Gastroesophageal sphincter (tissue), 4 donors: ENCODE data around the gene DST. TPM values are rescaled to one million over a fixed set of nuclear protein-coding genes. Genes with fewer than 3 reads are reported as not detected.

Experiments used
- ATAC-seq: fragments of 150-250 bp; one replicate; pipeline ENCODE4 v1.9.1; 2016; ENCODE audit warnings: mild to moderate bottlenecking, moderate library complexity
- H3K27ac ChIP-seq, 4 donors: fragments of 200-600 bp; sonication (generic) in 3 of 4; 1 replicate in 3 of 4; 2 replicates in 1 of 4; pipeline ENCODE4 v1.5.1; 2016 to 2019
- H3K27me3 ChIP-seq: fragments of 200-600 bp; sonication (generic); one replicate; pipeline ENCODE4 v1.5.1; 2019
- H3K36me3 ChIP-seq, 2 donors: fragments of 200-600 bp; sonication (generic); one replicate each; pipeline ENCODE4 v1.5.1; 2019; ENCODE audit warnings: control low read depth in 1 of 2
- H3K4me1 ChIP-seq, 3 donors: fragments of 200-600 bp; sonication (generic); 1 replicate in 2 of 3; 2 replicates in 1 of 3; pipeline ENCODE4 v1.5.1; 2016 to 2019; ENCODE audit warnings: control low read depth in 2 of 3
- H3K4me3 ChIP-seq, 2 donors: fragments of 200-600 bp; sonication (generic); one replicate each; pipeline ENCODE4 v1.5.1; 2019; ENCODE audit warnings: mild to moderate bottlenecking in 1 of 2, moderate library complexity in 1 of 2
- H3K9me3 ChIP-seq, 3 donors: fragments of 200-600 bp; sonication (generic); one replicate each; pipeline ENCODE4 v1.5.1; 2017 to 2019; ENCODE audit warnings: control low read depth in 2 of 3
- EP300 ChIP-seq: sonication (generic); formaldehyde crosslinking; IDR thresholded peaks from one replicate; pipeline ENCODE4 v1.6.1; 2017; ENCODE audit warnings: antibody characterized with exemption, mild to moderate bottlenecking
- POLR2A ChIP-seq, 2 donors: fragments of 450-650 bp; IDR thresholded peaks; one replicate each; pipeline ENCODE4 v1.6.1; 2017; ENCODE audit warnings: antibody characterized with exemption in 2 of 2, mild to moderate bottlenecking in 2 of 2, moderate library complexity in 1 of 2
- POLR2AphosphoS5 ChIP-seq: sonication (generic); formaldehyde crosslinking; IDR thresholded peaks from one replicate; pipeline ENCODE4 v1.6.1; 2017; ENCODE audit warnings: antibody characterized with exemption
- WGBS, 2 donors: methylation state at CpG; one replicate each; pipeline ENCODE4 v1.1.5; 2018; ENCODE audit warnings: low coverage in 1 of 2; 5-methylcytosine and 5-hydroxymethylcytosine counted together
- total RNA-seq, 4 donors: library from RNA; depleted of rRNA; stranded (reverse); fragments of >200 nt; gene quantifications; one replicate each; pipeline ENCODE4 v1.1.0, GENCODE V29; 2016
- TF ChIP-seq, protein P1 (sequence below), 4 experiments: fragments of 200-600 bp in 2 of 4; fragments of 450-650 bp in 2 of 4; sonication (generic) in 1 of 4; IDR thresholded peaks; one replicate each; pipeline ENCODE4 v1.5.1; 2017 to 2019; ENCODE audit warnings: antibody characterized with exemption in 4 of 4, mild to moderate bottlenecking in 2 of 4, moderate library complexity in 2 of 4

The DST gene
- total RNA-seq, 4 donors from 2014 or later: 442 to 716 (median 661) TPM

DNA sequence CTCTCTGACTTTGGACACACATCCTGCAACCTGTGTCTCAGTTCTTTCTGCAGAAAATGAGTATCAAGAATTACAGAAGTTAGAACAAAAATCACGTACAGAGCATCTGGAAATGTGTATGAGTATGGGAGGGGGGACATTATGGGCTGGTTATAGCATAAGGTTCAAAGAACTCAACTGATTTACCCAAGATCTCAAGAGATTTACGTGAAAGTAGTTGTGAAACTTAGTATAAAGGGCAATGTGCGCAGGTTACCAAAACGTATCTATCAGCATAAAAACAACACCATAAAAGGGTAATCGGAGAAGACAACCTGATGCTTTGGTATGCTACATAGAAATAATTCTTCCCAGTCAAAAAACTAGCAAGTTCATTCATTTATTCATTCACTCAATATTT, 15.6 kb upstream of the DST start:
- H3K4me1 ChIP-seq: peaks cover 0 to 41% (median under 1%) of the 10 kb centered on the region in 3 donors
- WGBS, 2 donors: 91 to 93% methylated on average over 5 of the region's 5 CpGs
- no peak overlapping the region for H3K4me3 ChIP-seq
- H3K36me3 ChIP-seq: no peaks in the 10 kb centered on the region
- no peaks in the 10 kb centered on the region for H3K27me3 ChIP-seq
- no peak for ATAC-seq
- no peaks in the 10 kb centered on the region for H3K9me3 ChIP-seq
- no peak overlapping the region for H3K27ac ChIP-seq
- TF ChIP-seq, protein P1, sequence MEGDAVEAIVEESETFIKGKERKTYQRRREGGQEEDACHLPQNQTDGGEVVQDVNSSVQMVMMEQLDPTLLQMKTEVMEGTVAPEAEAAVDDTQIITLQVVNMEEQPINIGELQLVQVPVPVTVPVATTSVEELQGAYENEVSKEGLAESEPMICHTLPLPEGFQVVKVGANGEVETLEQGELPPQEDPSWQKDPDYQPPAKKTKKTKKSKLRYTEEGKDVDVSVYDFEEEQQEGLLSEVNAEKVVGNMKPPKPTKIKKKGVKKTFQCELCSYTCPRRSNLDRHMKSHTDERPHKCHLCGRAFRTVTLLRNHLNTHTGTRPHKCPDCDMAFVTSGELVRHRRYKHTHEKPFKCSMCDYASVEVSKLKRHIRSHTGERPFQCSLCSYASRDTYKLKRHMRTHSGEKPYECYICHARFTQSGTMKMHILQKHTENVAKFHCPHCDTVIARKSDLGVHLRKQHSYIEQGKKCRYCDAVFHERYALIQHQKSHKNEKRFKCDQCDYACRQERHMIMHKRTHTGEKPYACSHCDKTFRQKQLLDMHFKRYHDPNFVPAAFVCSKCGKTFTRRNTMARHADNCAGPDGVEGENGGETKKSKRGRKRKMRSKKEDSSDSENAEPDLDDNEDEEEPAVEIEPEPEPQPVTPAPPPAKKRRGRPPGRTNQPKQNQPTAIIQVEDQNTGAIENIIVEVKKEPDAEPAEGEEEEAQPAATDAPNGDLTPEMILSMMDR (IDR thresholded peaks at IDR 0.05): no peak
- TF ChIP-seq POLR2A (IDR thresholded peaks at IDR 0.05) (no peak), EP300 (no peak), POLR2AphosphoS5 (no peak)

DNA sequence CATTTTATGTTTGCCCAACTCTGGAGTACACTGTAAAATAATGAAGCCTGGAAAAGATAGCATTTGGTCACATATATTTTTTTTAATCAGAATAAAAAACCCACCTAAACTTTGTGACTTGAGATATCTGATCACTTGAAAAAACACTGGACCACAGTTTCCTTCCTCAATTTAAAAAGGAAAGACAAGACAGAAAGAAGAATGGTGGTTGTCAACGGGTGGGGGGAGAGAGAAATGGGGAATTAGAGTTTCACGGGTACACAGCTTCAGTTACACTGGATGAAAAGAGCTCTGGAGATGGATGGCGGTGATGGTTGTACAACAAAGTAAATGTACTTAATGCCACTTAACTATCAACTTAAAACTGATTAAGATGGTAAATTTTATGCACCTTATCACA, 14.7 kb upstream of the DST start:
- Histone ChIP-seq H3K9me3 (no peaks in the 10 kb centered on the region), H3K27me3 (no peaks in the 10 kb centered on the region), H3K4me3 (no peak overlapping the region), H3K4me1 (peaks cover under 1 to 49% (median 5%) of the 10 kb centered on the region in 3 donors), H3K36me3 (no peaks in the 10 kb centered on the region), H3K27ac (no peak overlapping the region)
- no peak for TF ChIP-seq POLR2AphosphoS5
- no peak for ATAC-seq
- WGBS, 2 donors: 74 to 82% methylated on average over 3 of the region's 3 CpGs

DNA sequence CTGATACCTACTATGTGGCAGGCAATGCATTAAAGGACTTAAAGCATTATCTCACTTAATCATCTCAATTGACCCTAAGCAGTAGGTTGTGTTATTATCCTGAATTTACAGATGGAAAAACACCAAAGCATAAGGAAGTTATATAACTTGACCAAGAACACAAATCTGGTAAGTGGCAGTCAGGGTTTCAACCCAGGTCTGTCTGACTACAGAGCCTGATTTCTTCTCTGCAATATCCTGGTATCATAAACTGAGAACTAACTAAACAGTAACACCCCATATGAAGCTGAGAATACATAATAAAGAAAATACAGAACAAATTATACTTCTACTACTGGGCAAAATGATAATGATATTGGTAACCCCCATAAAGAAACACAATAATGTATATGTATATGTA, 13.8 kb upstream of the DST start:
- Histone ChIP-seq H3K27ac (no peak overlapping the region), H3K4me1 (peaks cover 3 to 54% (median 7%) of the 10 kb centered on the region in 3 donors), H3K27me3 (no peaks in the 10 kb centered on the region), H3K36me3 (no peaks in the 10 kb centered on the region), H3K4me3 (no peak overlapping the region), H3K9me3 (no peaks in the 10 kb centered on the region)
- TF ChIP-seq EP300 (no peak), POLR2AphosphoS5 (no peak), POLR2A (IDR thresholded peaks at IDR 0.05) (no peak)
- TF ChIP-seq, protein P1 (IDR thresholded peaks at IDR 0.05): no peak
- no peak for ATAC-seq

DNA sequence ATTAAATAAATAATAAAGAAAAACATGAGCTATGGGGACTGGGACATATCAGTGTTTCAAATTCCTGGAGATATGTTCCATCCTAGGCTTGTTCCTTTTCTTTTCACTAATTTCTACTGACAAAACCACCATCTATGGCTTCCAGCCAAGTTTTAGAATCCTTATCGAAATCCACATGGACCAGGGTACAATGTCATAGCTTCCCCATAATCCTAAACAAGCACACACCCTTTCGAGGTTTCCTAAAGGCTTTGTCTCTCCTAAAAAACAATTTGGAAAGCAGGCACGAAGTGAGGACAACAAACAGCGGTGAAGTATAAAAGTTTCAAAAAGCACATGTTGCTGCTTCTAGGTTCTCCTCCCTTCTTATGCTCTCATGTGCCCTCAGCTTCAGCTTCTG, 13.3 kb upstream of the DST start:
- 33 to 86% methylated on average over 3 to 4 of the region's 4 CpGs for WGBS, 2 donors
- Histone ChIP-seq H3K27ac (peak overlapping the region in 1 of 4 donors; percentile 11), H3K27me3 (no peaks in the 10 kb centered on the region), H3K4me1 (peaks cover 3 to 54% (median 7%) of the 10 kb centered on the region in 3 donors), H3K36me3 (no peaks in the 10 kb centered on the region), H3K9me3 (no peaks in the 10 kb centered on the region), H3K4me3 (no peak overlapping the region)
- TF ChIP-seq EP300: no peak
- ATAC-seq: no peak

DNA sequence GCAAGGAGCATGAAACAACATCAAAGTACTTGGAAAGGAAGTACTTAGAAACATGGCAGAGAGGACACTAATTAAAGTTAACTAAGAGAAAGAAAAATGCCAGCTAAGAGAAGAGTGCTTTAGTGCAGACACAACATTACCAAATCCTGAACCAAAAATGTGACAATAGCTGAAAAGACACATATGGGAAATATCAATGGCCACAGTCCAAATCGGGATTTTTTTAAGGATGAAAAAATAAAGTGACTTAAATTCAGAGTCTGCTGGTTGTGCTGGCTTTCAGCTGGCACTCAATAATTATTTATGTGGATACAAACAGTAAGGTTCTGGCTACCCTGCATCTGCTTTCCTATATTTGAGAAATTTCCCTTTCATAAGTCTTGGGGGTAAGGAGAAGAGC, 12.6 kb upstream of the DST start:
- TF ChIP-seq, protein P1 (IDR thresholded peaks at IDR 0.05): no peak
- TF ChIP-seq POLR2AphosphoS5: no peak
- TF ChIP-seq POLR2A (IDR thresholded peaks at IDR 0.05): no peak
- no peak for TF ChIP-seq EP300
- Histone ChIP-seq H3K36me3 (no peaks in the 10 kb centered on the region), H3K4me3 (no peak overlapping the region), H3K27ac (no peak overlapping the region), H3K4me1 (peaks cover 3 to 51% (median 7%) of the 10 kb centered on the region in 3 donors), H3K9me3 (no peaks in the 10 kb centered on the region), H3K27me3 (no peaks in the 10 kb centered on the region)
- no peak for ATAC-seq
- WGBS, 2 donors: 30 to 54% methylated on average over 1 of the region's 1 CpG

DNA sequence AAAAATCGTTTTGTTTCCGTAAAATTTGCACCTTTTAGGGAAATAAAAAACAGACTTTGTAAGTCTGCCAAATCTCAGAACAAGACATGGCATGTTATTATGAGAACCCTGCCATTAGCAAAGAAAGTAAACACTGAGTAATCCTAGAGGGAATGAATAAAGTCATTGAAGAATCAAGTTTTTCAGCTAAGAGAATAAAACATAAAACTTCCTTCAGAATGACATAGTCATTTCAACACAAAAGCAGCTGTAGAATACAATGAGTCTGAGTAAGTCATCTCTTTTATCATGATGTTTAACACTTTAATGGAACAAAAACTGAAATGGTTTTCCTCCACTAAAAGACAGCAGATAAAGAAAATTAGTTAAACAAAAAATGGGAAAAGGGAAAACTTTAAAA, 10.3 kb upstream of the DST start:
- peaks cover 3 to 58% (median 11%) of the 10 kb centered on the region in 3 donors for H3K4me1 ChIP-seq
- H3K9me3 ChIP-seq: no peaks in the 10 kb centered on the region
- no peak overlapping the region for H3K4me3 ChIP-seq
- peak; percentile 50 for TF ChIP-seq POLR2AphosphoS5
- TF ChIP-seq, protein P1 (IDR thresholded peaks at IDR 0.05): no peak
- peaks cover 0 to 2% of the 10 kb centered on the region in 2 donors for H3K36me3 ChIP-seq
- peak; percentile 16 for ATAC-seq
- H3K27ac ChIP-seq: peak overlapping the region in 1 of 4 donors; percentile 45
- WGBS, 2 donors: 23 to 36% methylated on average over 2 of the region's 2 CpGs
- no peaks in the 10 kb centered on the region for H3K27me3 ChIP-seq
